ENCODE results near the gene PCGF3. TPM values are rescaled to one million over a fixed set of nuclear protein-coding genes. Genes with fewer than 3 reads are reported as not detected.

The PCGF3 gene
- total and polyA plus RNA-seq, 9 of the 15 experiments (the other 6 are each of a cell fraction or from before 2014, with no cell fraction given): 2.6 to 46.1 (median 20.3) TPM

GRCh38 chr4:781493-782216 is 76.0 kb downstream of the PCGF3 start (continued):
- peak; percentile 54; the same call in 1 of the 2 replicates for TF ChIP-seq ZBTB43 (CRISPR knock-in tag; IDR thresholded peaks at IDR 0.05)
- TF ChIP-seq UBTF (IDR thresholded peaks at IDR 0.05; ENCODE audit: borderline replicate concordance in 1 of 2, low read depth in 2 of 2, low read length in 2 of 2): 0 out of 4 replicates have a peak, but pooled peaks of 1 of the 2 experiments have one; percentile 32

Data from K562 (cell line).